ENCODE data around the gene PARD3B. TPM values are rescaled to one million over a fixed set of nuclear protein-coding genes. Genes with fewer than 3 reads are reported as not detected.

The PARD3B gene
- total and polyA plus RNA-seq, 2 of the 4 experiments (the other 2 are of a cell fraction), result 3.3 to 15.6 TPM

- ChIA-PET POLR2A (ENCODE audit: unreplicated experiment) (no interaction called here), CTCF (no interaction called here)
- H3K9ac ChIP-seq (ENCODE audit: low read depth, low read length), result no peak overlapping the region
- intact Hi-C loops (cut with micrococcal nuclease), result no loop called here
- peaks cover 8 to 36% of the 10 kb centered on the region in 2 experiments for H3K79me1 ChIP-seq (ENCODE audit: low read depth in 1 of 2, low read length in 2 of 2)
- peaks cover 6% of the 10 kb centered on the region; the same call in 1 of the 2 replicates for H3K9me1 ChIP-seq (ENCODE audit: insufficient read depth, low read length)
- no peaks in the 10 kb centered on the region for H4K20me1 ChIP-seq (ENCODE audit: insufficient read depth, low read length)
- H3K18ac ChIP-seq (ENCODE audit: low read depth, low read length), result peak overlapping the region; percentile 67; the same call in 1 of the 2 replicates
- H3K23ac ChIP-seq (ENCODE audit: low read depth, low read length), result no peak overlapping the region
- H3K36me3 ChIP-seq (ENCODE audit: control insufficient read depth, insufficient read depth, low read length), result no peaks in the 10 kb centered on the region
- no peak overlapping the region for H4K5ac ChIP-seq (ENCODE audit: low read depth, low read length)
- no peak overlapping the region for H3K56ac ChIP-seq (ENCODE audit: extremely low read depth, insufficient read depth, low read length)
- H3K4me2 ChIP-seq (ENCODE audit: low read depth, low read length), result no peak overlapping the region
- H3K4ac ChIP-seq (ENCODE audit: low read depth, low read length), result peak overlapping the region; percentile 4; the same call in 1 of the 2 replicates
- WGBS, 2 experiments (ENCODE audit: extremely low coverage in 2 of 2, insufficient read length in 1 of 2), result no CpG with 5 or more reads among the region's 1 CpG
- H3K27ac ChIP-seq (ENCODE audit: insufficient read depth, low read length), result peak overlapping the region; percentile 25; the same call in 1 of the 2 replicates
- H3K4me3 ChIP-seq (ENCODE audit: insufficient read depth, low read depth, low read length), result no peak overlapping the region
- DNase-seq (peak; percentile 17), ATAC-seq (ENCODE audit: low read depth) (no peak)
- H2AK5ac ChIP-seq (ENCODE audit: low read depth, low read length), result peak overlapping the region; percentile 88; the same call in 1 of the 2 replicates
- in situ Hi-C loops (cut with MboI; ENCODE audit: low sequenced_read_pairs), result no loop called here
- H2BK20ac ChIP-seq (ENCODE audit: low read depth, low read length), result 0 out of 2 replicates have a peak overlapping the region, but pooled peaks have one; percentile 27
- no peak overlapping the region for H2AFZ ChIP-seq (replicated peaks; ENCODE audit: low read length, poor library complexity)
- BruUV-seq (replicated peaks), result no TSS peak
- dilution Hi-C loops (cut with HindIII; ENCODE audit: low sequenced_read_pairs, unreplicated experiment), result no loop called here
- H3K14ac ChIP-seq (replicated peaks; ENCODE audit: low read depth, low read length), result peak overlapping the region; percentile 40; the same call in 1 of the 2 replicates
- peaks cover 4% of the 10 kb centered on the region; the same call in 1 of the 2 replicates for H3K9me3 ChIP-seq (ENCODE audit: control insufficient read depth, insufficient read depth, low read length)
- H2BK120ac ChIP-seq (ENCODE audit: low read depth, low read length), result no peak overlapping the region
- TF ChIP-seq SMC3 (IDR thresholded peaks at IDR 0.05; ENCODE audit: low read depth, low read length) (no peak), FOS (IDR thresholded peaks at IDR 0.05; ENCODE audit: low read depth, low read length) (no peak), MXI1 (IDR thresholded peaks at IDR 0.05; ENCODE audit: borderline replicate concordance, low read depth, low read length) (no peak), CTCF (conservative IDR thresholded peaks at IDR 0.05; ENCODE audit: low read depth, low read length) (no peak), RAD21 (IDR thresholded peaks at IDR 0.05; ENCODE audit: low read length) (no peak), MAFK (IDR thresholded peaks at IDR 0.05; ENCODE audit: low read depth, low read length) (no peak), POLR2A (IDR thresholded peaks at IDR 0.05; ENCODE audit: low read depth, low read length) (no peak), NFE2L2 (IDR thresholded peaks at IDR 0.05; ENCODE audit: low read depth, low read length) (no peak), USF2 (IDR thresholded peaks at IDR 0.05; ENCODE audit: low read depth, low read length) (no peak), MAZ (IDR thresholded peaks at IDR 0.05; ENCODE audit: borderline replicate concordance, low read depth, low read length) (no peak)
- H2BK5ac ChIP-seq (ENCODE audit: low read depth, low read length, poor library complexity, severe bottlenecking), result no peak overlapping the region
- H4K8ac ChIP-seq (ENCODE audit: low read depth in 2 of 2, low read length in 2 of 2), result no peak overlapping the region
- H4K91ac ChIP-seq (ENCODE audit: insufficient read depth, low read depth, low read length), result no peak overlapping the region
- no peak overlapping the region for H2AK9ac ChIP-seq (replicated peaks; ENCODE audit: low read depth, low read length, poor library complexity)
- H2BK15ac ChIP-seq (ENCODE audit: low read depth, low read length), result peak overlapping the region; percentile 6; the same call in 1 of the 3 replicates
- peaks cover 14% of the 10 kb centered on the region for H3K4me1 ChIP-seq (ENCODE audit: control insufficient read depth, insufficient read depth, low read length)
- H3K27me3 ChIP-seq (ENCODE audit: control insufficient read depth, insufficient read depth, low read length), result no peaks in the 10 kb centered on the region
Observed at GRCh38 chr2:204657024-204657423, 111.7 kb downstream of the PARD3B start.
